GM12878 (cell line): ENCODE data around the gene TRAPPC12. TPM values are rescaled to one million over a fixed set of nuclear protein-coding genes. Genes with fewer than 3 reads are reported as not detected.

ENCODE experiments used
- ATAC-seq: fragments of 200-7000 bp; cut with Tn5 transposase; 3 replicates; pipeline ENCODE4 v1.9.1; 2020; ENCODE audit warnings: mild to moderate bottlenecking, moderate library complexity
- BruUV-seq: library from RNA; stranded (reverse); fragments of 400-500 nt; replicated peaks from 2 replicates; lab custom pipeline; 2021; lab: Mats Ljungman, UMichigan
- CTCF ChIA-PET: fragments of 300-600 bp; sonication (Branson Sonifier 250); formaldehyde crosslinking; extraction: SDS; loops from one replicate; lab custom pipeline; 2021; ENCODE audit warnings: inconsistent platforms; lab: Yijun Ruan, JAX
- POLR2A ChIA-PET: fragments of 350-600 bp; formaldehyde crosslinking; extraction: SDS; loops from one replicate; lab custom pipeline; 2021; ENCODE audit warnings: inconsistent platforms; lab: Charles Lee
- RAD21 ChIA-PET: fragments of 300-600 bp; sonication (Branson Sonifier 250); formaldehyde crosslinking; loops from one replicate; lab custom pipeline; 2023; ENCODE audit warnings: antibody characterized with exemption; ENCODE audit not compliant: unreplicated experiment; lab: Charles Lee
- SMC1A ChIA-PET: fragments of 300-600 bp; sonication (Branson Sonifier 250); formaldehyde crosslinking; loops from one replicate; lab custom pipeline; 2023; ENCODE audit not compliant: unreplicated experiment, uncharacterized antibody; lab: Charles Lee
- DNase-seq: peaks from one replicate; pipeline ENCODE4 v3.0.0-alpha.2; 2011; ENCODE audit warnings: low read depth, low spot score
- FAIRE-seq: peaks from 3 replicates; lab custom pipeline; 2011; peaks lifted over from hg19 to GRCh38; lab: Jason Lieb, UNC
- H2AFZ ChIP-seq: 2 replicates; pipeline ENCODE4 v1.6.0; 2011; ENCODE audit warnings: low read depth, low read length, control low read depth; ENCODE audit not compliant: control insufficient read depth
- H3K27ac ChIP-seq: 2 replicates; pipeline ENCODE4 v1.5.1; 2011; ENCODE audit warnings: control low read depth; ENCODE audit not compliant: control insufficient read depth, insufficient read depth
- H3K27me3 ChIP-seq, 2 experiments: replicated peaks in 1 of 2; 2 replicates each; pipeline versions ENCODE4 v1.6.0 to v1.6.1; 2011; ENCODE audit warnings: low read length in 1 of 2; ENCODE audit not compliant: control insufficient read depth in 2 of 2, insufficient read depth in 2 of 2
- H3K36me3 ChIP-seq, 2 experiments: 2 replicates each; pipeline ENCODE4 v1.5.1; 2011; ENCODE audit warnings: low read length in 1 of 2; ENCODE audit not compliant: control insufficient read depth in 2 of 2, insufficient read depth in 2 of 2
- H3K4me1 ChIP-seq: 2 replicates; pipeline ENCODE4 v1.6.1; 2011; ENCODE audit warnings: mild to moderate bottlenecking, low read length, moderate library complexity, mixed read lengths; ENCODE audit not compliant: control insufficient read depth, insufficient read depth
- H3K4me2 ChIP-seq: 2 replicates; pipeline ENCODE4 v1.6.0; 2011; ENCODE audit warnings: control low read depth; ENCODE audit not compliant: control insufficient read depth, insufficient read depth
- H3K4me3 ChIP-seq: fragments of 200-600 bp; sonication (generic); 2 replicates; pipeline ENCODE4 v1.5.1; 2016
- H3K79me2 ChIP-seq: 2 replicates; pipeline ENCODE4 v1.6.0; 2011; ENCODE audit warnings: low read length; ENCODE audit not compliant: control insufficient read depth, insufficient read depth
- H3K9ac ChIP-seq: 2 replicates; pipeline ENCODE4 v1.8.0; 2011; ENCODE audit warnings: low read length, control low read depth, mixed read lengths; ENCODE audit not compliant: control insufficient read depth, insufficient read depth
- H3K9me3 ChIP-seq: replicated peaks from 3 replicates; pipeline ENCODE4 v1.5.1; 2011; ENCODE audit warnings: mild to moderate bottlenecking, low read length; ENCODE audit not compliant: control insufficient read depth, insufficient read depth
- H4K20me1 ChIP-seq: 2 replicates; pipeline ENCODE4 v1.6.0; 2011; ENCODE audit not compliant: control insufficient read depth, insufficient read depth
- ASH2L ChIP-seq: fragments of 300-600, 200-600 bp; sonication (generic); IDR thresholded peaks from 2 replicates; pipeline ENCODE4 v1.6.1; 2017; ENCODE audit warnings: low read depth, mild to moderate bottlenecking, borderline replicate concordance
- CBX3 ChIP-seq: fragments of 200-600 bp; sonication (generic); IDR thresholded peaks from 2 replicates; pipeline ENCODE4 v1.6.1; 2016; ENCODE audit warnings: low read depth, borderline replicate concordance
- CREB1 ChIP-seq: IDR thresholded peaks from 2 replicates; pipeline ENCODE4 v1.6.1; 2012; ENCODE audit warnings: low read depth, mild to moderate bottlenecking, inconsistent platforms
- DPF2 ChIP-seq: fragments of 450-650 bp; IDR thresholded peaks from 2 replicates; pipeline ENCODE4 v1.6.1; 2017; ENCODE audit warnings: mild to moderate bottlenecking
- ESRRA ChIP-seq: IDR thresholded peaks from 2 replicates; pipeline ENCODE4 v1.6.1; 2012; ENCODE audit warnings: mild to moderate bottlenecking, low read length, improper control_type of control experiment
- NBN ChIP-seq: fragments of 450-650 bp; IDR thresholded peaks from 2 replicates; pipeline ENCODE4 v1.6.1; 2016
- NR2C1 ChIP-seq: fragments of 450-650 bp; IDR thresholded peaks from 2 replicates; pipeline ENCODE4 v1.6.1; 2017; ENCODE audit warnings: antibody characterized with exemption, mild to moderate bottlenecking, moderate library complexity
- POLR2AphosphoS2 ChIP-seq: IDR thresholded peaks from 2 replicates; pipeline ENCODE4 v1.6.1; 2011; ENCODE audit warnings: low read depth, mild to moderate bottlenecking, low read length, improper control_type of control experiment, moderate library complexity
- SPI1 ChIP-seq: IDR thresholded peaks from 2 replicates; pipeline ENCODE4 v1.6.1; 2011; ENCODE audit warnings: low read depth, mild to moderate bottlenecking, low read length, moderate library complexity, borderline replicate concordance; ENCODE audit not compliant: insufficient read depth
- STAT3 ChIP-seq: IDR thresholded peaks from 2 replicates; pipeline ENCODE4 v1.6.1; 2011; ENCODE audit warnings: low read depth, low read length, improper control_type of control experiment
- TAF1 ChIP-seq: IDR thresholded peaks from 2 replicates; pipeline ENCODE4 v1.6.1; 2011; ENCODE audit warnings: mild to moderate bottlenecking, low read depth, low read length, borderline replicate concordance
- TCF12 ChIP-seq: IDR thresholded peaks from 2 replicates; pipeline ENCODE4 v1.6.1; 2011; ENCODE audit warnings: low read depth, mild to moderate bottlenecking, low read length
- ZBED1 ChIP-seq: IDR thresholded peaks from 2 replicates; pipeline ENCODE4 v1.6.1; 2016; ENCODE audit warnings: borderline replicate concordance
- ZNF207 ChIP-seq: fragments of 450-650 bp; IDR thresholded peaks from 2 replicates; pipeline ENCODE4 v1.6.1; 2014; ENCODE audit warnings: antibody characterized with exemption, mild to moderate bottlenecking, borderline replicate concordance
- WGBS: methylation state at CpG from one replicate; pipeline ENCODE4 v1.1.6; 2016; ENCODE audit warnings: low lambda C conversion rate; ENCODE audit not compliant: insufficient replicate concordance, insufficient coverage; ENCODE audit errors: missing lambda C conversion rate; 5-methylcytosine and 5-hydroxymethylcytosine counted together
- in situ Hi-C: fragments of 300-500 bp; cut with MboI; formaldehyde crosslinking; loops from 9 replicates; pipeline ENCODE4 v1.14.3; 2018; ENCODE audit warnings: mixed read lengths
- intact Hi-C: fragments of 100-400 bp; cut with micrococcal nuclease; formaldehyde crosslinking; loops from one replicate; pipeline ENCODE4 v1.14.2; 2022; ENCODE audit not compliant: unreplicated experiment
- polyA plus RNA-seq, 11 experiments: library from polyadenylated mRNA; depleted of rRNA in 4 of 11; unstranded in 6 of 11; stranded (reverse) in 5 of 11; fragments of >200 nt; fragmentation: Nextera tagmentation in 4 of 11; fragmentation: Illumina TruSeq in 1 of 11; extraction: Ambion mirVana in 4 of 11; extraction: Trizol in 1 of 11; gene quantifications; 1 replicate in 1 of 11; 2 replicates in 10 of 11; pipeline versions ENCODE4 v1.2.1 to v1.2.3, GENCODE V29; 2011 to 2016; ENCODE audit warnings: inconsistent platforms in 2 of 11, missing spikeins in 2 of 11, low read depth in 1 of 11
- total RNA-seq, 4 experiments: library from RNA; depleted of rRNA in 3 of 4; stranded (reverse); fragments of >200 nt in 3 of 4; fragmentation: Illumina TruSeq in 1 of 4; extraction: Trizol in 1 of 4; gene quantifications; 2 replicates each; pipeline versions ENCODE4 v1.2.1 to v1.2.3, GENCODE V29; 2013 to 2021
- TF ChIP-seq, protein P1 (sequence below): fragments of 450-650 bp; formaldehyde crosslinking; IDR thresholded peaks from 2 replicates; pipeline ENCODE4 v1.5.0; 2022; ENCODE audit warnings: mild to moderate bottlenecking, missing genetic modification characterization
- TF ChIP-seq, protein P2 (sequence below): fragments of 450-650 bp; conservative IDR thresholded peaks from 2 replicates; pipeline ENCODE4 v1.6.1; 2017; ENCODE audit warnings: mild to moderate bottlenecking, moderate library complexity
- TF ChIP-seq, protein P3 (sequence below): IDR thresholded peaks from 2 replicates; pipeline ENCODE4 v1.6.1; 2012; ENCODE audit warnings: low read depth, low read length, improper control_type of control experiment

Gene TRAPPC12
- total and polyA plus RNA-seq, 10 of the 15 experiments (the other 5 are each of a cell fraction or from before 2014, with no cell fraction given) = 8.6 to 77.1 (median 37.4) TPM

DNA sequence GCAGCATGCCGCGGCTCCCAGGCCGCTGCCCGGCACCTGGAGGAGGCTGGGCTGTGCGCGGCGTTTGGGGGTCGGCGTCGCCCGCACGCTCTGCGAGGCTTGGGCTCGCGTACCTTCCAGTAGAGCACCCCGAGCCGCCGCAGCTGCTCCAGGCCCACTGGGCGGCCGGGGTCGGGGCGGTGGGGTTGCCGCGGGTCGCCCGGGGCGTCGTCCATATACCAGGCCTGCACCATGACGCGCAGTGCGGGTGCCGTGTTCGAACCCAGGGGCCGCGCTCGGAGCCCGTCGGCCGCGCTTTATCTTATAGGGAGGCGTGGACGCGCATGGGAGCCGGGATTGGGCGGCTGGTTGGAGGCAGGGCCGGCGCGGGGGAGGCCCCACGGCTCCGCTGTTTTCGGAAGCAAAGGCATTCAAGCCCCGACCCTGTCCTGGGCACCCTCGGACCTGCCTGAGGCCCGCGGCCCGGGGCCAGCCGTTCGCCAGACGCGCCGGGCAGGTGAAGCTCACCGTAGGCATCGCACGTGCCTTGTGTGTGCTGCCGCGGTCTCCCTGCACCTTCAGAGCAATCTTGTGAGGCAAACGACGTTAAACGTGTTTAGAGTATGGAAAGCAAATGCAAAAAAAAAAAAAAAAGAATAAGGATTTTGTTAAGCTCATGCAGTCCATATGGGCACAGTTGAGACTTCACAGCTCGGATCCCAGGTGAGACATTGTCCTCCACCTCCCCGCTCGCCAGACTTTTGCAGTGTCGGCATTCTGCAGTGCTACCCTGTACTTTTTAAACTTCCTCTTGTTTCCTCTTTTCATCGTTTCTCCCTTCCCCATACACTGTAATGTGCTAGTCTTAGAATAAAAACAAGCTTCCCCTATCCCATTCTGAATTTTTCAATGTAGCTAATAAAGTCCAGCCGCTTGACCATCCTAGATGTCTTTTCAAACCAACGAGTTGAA, 140.0 kb downstream of the TRAPPC12 start, which contains the start of gene ADI1:
Gene ADI1, minus strand, starts transcription at position 277 of the 951 bp plus-strand sequence. Its CDS starts 44 bp downstream, at position 233.
- no peaks in the 10 kb centered on the region; the same call in 2 of the 3 replicates for H3K9me3 ChIP-seq
- no peaks in the 10 kb centered on the region for H3K27me3 ChIP-seq
- no peaks in the 10 kb centered on the region for H4K20me1 ChIP-seq
- peaks cover 6% of the 10 kb centered on the region for H3K4me1 ChIP-seq
- peak within 1 kb of the TSS; percentile 69 for H3K4me3 ChIP-seq
- H3K4me2 ChIP-seq = peak within 1 kb of the TSS; percentile 79
- CTCF ChIA-PET = interaction anchor here (0.7 to 1.6 kb wide), 2 partner anchors 12 to 58 kb away, joined by 4 read pairs; no protein-coding TSS in a partner anchor
- in situ Hi-C loops = no loop called here
- H3K27ac ChIP-seq = peak within 1 kb of the TSS; percentile 87
- under 1% methylated on average over 70 of the region's 76 CpGs for WGBS
- H3K79me2 ChIP-seq = peaks cover 3% of the 10 kb centered on the region
- POLR2A ChIA-PET = interaction anchor here (0.6 to 1.3 kb wide), 11 partner anchors 38 to 320 kb away, joined by 3 to 8 read pairs (median 3); partner anchors contain the start of gene RNASEH1
- H2AFZ ChIP-seq = peak within 1 kb of the TSS; percentile 96
- intact Hi-C loops = loop anchor here (1.0 to 5.0 kb wide), 2 partner anchors 38 to 58 kb away; partner anchors contain the start of gene RPS7
- DNase-seq = peak; percentile 16
- peak; percentile 83 for ATAC-seq
- H3K36me3 ChIP-seq = no peaks in the 10 kb centered on the region; a peak in 1 of 4 replicates
- no peak for FAIRE-seq
- SMC1A ChIA-PET = interaction anchor here (0.7 to 1.7 kb wide), 5 partner anchors 38 to 140 kb away, joined by 3 to 7 read pairs (median 3); partner anchors contain the start of genes RNASEH1 and TRAPPC12
- no TSS peak for BruUV-seq
- RAD21 ChIA-PET = interaction anchor here (0.6 to 1.2 kb wide), 3 partner anchors 39 to 77 kb away, joined by 3 to 5 read pairs (median 5); partner anchors contain the start of gene RNASEH1
- H3K9ac ChIP-seq = peak within 1 kb of the TSS; percentile 84
- TF ChIP-seq ESRRA (no peak), NR2C1 (no peak), ZNF207 (no peak; the same call in 1 of the 2 replicates), CBX3 (no peak), TCF12 (0 out of 2 replicates have a peak, but pooled peaks have one; percentile 30), NBN (no peak), DPF2 (peak; percentile 74; the same call in 1 of the 2 replicates), CREB1 (0 out of 2 replicates have a peak, but pooled peaks have one; percentile 8), POLR2AphosphoS2 (no peak), SPI1 (no peak), ZBED1 (no peak), STAT3 (no peak), ASH2L (peak; percentile 53; the same call in 1 of the 2 replicates), TAF1 (no peak; the same call in 1 of the 2 replicates)
- TF ChIP-seq, protein P1, sequence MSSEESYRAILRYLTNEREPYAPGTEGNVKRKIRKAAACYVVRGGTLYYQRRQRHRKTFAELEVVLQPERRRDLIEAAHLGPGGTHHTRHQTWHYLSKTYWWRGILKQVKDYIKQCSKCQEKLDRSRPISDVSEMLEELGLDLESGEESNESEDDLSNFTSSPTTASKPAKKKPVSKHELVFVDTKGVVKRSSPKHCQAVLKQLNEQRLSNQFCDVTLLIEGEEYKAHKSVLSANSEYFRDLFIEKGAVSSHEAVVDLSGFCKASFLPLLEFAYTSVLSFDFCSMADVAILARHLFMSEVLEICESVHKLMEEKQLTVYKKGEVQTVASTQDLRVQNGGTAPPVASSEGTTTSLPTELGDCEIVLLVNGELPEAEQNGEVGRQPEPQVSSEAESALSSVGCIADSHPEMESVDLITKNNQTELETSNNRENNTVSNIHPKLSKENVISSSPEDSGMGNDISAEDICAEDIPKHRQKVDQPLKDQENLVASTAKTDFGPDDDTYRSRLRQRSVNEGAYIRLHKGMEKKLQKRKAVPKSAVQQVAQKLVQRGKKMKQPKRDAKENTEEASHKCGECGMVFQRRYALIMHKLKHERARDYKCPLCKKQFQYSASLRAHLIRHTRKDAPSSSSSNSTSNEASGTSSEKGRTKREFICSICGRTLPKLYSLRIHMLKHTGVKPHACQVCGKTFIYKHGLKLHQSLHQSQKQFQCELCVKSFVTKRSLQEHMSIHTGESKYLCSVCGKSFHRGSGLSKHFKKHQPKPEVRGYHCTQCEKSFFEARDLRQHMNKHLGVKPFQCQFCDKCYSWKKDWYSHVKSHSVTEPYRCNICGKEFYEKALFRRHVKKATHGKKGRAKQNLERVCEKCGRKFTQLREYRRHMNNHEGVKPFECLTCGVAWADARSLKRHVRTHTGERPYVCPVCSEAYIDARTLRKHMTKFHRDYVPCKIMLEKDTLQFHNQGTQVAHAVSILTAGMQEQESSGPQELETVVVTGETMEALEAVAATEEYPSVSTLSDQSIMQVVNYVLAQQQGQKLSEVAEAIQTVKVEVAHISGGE = no peak
- TF ChIP-seq, protein P2, sequence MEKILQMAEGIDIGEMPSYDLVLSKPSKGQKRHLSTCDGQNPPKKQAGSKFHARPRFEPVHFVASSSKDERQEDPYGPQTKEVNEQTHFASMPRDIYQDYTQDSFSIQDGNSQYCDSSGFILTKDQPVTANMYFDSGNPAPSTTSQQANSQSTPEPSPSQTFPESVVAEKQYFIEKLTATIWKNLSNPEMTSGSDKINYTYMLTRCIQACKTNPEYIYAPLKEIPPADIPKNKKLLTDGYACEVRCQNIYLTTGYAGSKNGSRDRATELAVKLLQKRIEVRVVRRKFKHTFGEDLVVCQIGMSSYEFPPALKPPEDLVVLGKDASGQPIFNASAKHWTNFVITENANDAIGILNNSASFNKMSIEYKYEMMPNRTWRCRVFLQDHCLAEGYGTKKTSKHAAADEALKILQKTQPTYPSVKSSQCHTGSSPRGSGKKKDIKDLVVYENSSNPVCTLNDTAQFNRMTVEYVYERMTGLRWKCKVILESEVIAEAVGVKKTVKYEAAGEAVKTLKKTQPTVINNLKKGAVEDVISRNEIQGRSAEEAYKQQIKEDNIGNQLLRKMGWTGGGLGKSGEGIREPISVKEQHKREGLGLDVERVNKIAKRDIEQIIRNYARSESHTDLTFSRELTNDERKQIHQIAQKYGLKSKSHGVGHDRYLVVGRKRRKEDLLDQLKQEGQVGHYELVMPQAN = peak; percentile 57; the same call in 1 of the 2 replicates
- TF ChIP-seq, protein P3, sequence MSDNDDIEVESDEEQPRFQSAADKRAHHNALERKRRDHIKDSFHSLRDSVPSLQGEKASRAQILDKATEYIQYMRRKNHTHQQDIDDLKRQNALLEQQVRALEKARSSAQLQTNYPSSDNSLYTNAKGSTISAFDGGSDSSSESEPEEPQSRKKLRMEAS = peak; percentile 34; the same call in 1 of the 2 replicates
